Stimulated activated CD8-positive, alpha-beta memory T cell treated with anti-CD3 and anti-CD28 coated beads, Interleukin-2, amount 100 ng/mL, for 1 hour (primary cell): Measurements from ENCODE around the gene DAPK2.
A peak's percentile ranks its signal among the peaks of the same experiment; 100 is the strongest.

ENCODE experiments used
- DNase-seq, 2 donors: peaks; one replicate each; pipeline ENCODE4 v3.0.0-alpha.2; 2020; ENCODE audit warnings: low read depth in 2 of 2

DAPK2 gene

DNA sequence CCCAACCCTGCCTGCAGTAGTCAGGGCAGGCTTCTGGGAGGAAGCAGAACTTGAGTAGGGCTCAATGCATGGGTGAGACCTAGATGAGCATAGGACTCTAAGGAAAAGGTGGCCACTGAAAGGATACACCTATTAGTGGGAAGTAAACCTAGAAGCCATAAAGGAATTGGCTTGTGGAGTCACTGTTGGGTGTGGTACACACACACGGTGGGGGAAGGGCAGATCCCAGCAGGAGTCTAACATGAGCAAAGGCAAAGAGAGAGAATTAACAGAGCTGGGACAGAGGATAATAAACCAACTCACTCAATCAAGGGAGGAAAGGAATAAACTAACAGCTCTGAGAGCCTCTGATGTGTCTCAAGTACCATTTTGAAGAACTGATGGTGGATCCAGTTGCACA is 23.1 kb downstream of the DAPK2 start:
- DNase-seq: no peak

DNA sequence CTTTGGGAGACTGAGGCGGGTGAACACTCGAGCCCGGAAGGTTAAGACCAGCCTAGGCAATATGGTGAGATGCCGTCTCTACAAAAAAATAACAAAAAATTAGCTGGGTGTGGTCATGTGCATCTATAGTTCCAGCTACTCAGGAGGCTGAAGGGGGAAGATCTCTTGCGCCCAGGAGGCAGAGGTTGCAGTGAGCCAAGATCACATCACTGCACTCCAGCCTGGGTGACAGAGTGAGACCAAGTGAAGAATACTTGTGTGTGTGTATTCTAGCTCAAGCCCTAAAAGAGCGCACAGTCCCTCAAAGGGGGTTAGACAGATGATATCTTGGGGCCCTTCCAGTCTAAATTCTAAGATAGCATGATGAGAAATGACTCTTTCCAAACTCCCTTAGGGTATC is 23.7 kb downstream of the DAPK2 start:
- DNase-seq: no peak

DNA sequence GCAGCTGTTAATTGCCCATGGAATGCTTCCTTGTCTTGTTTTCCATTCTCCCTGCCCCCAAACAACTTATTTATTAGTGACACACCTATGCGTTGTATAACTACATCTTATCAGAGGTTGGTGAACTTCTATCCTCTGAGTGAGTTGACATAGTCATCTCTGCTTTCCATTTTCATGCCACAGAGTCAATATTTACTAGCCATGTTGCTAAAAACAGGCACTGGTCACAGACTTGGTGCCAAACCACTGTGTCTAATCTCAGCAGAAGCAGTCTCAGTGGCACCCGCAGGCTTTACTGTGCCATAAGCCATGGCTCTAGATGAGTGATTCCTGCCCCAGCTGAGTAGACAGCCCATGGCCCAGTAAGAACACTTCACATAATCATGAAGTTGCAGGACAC is 26.5 kb downstream of the DAPK2 start:
- DNase-seq: no peak

DNA sequence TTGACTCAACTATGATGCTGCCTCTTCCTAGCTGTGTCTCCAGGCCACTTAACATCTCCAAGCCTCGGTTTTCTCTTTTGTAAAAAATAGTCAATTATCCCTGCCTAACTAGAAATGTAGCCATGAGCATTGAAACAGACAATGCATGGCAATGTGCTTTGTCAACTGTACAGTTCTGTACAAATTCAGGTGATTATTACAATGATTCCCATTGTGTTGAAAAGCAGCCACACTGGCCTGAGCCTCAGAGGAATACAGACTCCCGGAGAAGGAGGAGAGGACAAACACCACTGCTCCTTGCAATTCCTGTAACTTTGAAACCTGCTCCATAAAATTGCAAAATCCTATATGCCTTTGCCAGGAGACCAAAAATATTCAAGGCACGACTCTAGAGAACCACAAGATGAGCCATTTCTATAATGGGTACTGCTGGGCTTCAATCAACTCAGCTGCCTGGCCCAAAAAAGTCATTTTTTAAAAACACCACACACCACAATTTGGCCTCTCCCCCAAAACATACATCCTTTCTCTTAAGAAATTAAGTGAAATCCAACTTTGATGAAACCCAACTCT is 28.6 kb downstream of the DAPK2 start:
- DNase-seq: no peak

DNA sequence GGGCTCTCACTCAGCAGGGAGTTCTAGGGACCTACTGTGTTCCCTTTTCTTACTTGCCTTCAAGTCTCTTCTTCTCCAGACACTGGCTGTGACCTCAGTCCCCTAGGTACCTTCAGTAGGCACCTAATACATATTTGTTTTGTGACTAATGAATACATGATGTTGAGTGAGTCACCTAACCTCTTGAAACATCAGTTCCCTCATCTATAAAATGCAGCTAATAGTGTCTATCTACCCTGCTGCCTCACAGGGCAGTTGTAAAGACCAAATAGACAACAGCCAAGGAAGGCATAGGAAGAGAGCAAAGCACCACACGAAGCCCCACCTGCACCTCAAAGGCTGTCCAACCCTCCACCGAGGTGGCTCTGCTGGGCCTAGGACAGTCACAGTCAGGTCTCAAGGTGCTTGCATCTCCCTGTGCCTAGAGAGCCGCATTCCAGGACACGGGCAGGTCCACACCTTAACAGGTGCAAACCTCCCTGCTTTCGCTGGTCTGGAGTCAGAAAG is 29.1 kb downstream of the DAPK2 start:
- no peak for DNase-seq

DNA sequence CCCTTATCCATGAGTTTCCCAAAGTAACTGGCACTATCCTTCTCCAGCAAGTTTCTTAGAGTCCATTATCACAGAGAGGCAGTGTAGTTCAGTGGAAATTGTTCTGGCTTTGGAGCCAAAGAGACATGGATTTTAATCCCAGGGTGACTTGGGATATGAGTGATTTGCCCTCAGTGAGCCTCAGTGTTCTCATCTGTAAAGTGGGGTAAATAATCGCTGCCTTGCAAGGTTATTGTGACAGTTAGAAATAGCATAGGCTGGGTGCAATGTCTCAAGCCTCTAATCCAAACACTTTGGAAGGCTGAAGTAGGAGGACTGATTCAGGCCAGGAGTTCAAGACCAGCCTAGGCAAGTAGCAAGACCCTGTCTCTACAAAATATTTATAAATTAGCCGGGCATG is 30.0 kb downstream of the DAPK2 start:
- no peak for DNase-seq

DNA sequence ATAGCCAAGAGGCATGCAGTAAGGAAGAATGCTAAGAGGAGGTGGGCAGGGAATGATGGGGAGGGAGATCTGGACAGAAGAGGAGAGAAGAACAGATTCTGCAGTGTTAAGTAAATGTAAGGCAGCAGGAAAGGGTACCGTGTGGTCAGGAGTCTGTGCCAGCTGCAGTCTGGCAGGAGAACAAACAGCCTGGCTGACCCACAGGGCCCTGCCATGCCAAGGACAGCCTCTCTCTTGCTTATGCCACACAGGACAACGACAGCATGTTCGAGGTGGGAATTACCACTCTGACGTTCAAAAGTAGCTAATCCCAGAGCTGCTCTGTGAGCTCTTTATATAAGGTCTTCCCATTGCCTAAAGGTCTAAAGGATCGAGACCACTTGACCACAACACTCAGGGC is 31.3 kb downstream of the DAPK2 start:
- no peak for DNase-seq

DNA sequence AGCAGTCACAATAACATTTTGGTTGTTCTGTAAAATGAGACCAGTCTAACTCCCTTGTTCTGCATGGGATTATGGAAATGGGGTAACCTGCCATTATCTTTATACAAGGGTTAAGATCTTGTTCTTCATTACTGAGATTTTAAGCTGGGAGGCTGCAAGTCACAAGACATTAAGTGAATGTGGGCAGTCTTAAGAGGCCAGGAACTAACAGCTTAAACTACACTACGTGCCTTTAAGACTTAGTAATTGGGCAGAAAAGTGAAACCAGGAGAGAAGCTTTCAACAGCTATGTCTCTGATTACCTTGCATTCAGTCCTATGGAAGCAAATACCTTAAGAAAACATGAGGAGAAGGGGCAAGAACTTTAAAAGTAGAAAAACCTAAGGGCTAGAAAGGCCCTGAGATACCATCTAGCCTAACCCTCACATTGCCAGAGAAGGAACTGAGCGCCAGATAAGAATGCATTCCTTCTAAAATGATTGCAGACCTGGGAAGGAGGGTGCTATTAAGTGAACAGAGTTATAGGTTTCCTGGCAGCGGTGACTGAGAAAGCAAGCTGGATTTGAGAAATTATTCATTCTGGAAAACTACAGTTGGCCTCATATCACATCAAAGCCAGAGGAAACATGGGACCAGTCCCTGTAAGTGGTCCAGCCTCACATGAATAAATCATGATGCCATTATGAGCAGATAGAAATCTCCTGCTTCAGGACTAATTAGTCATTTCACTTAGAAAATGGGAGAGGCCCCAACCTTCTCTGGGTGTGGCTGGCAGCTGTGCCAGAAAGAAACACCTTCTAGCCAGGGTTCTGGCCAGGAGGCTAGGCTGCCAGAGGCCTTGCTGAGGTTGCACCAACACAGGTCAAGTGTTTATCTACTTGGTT is 32.9 kb downstream of the DAPK2 start:
- DNase-seq: no peak

DNA sequence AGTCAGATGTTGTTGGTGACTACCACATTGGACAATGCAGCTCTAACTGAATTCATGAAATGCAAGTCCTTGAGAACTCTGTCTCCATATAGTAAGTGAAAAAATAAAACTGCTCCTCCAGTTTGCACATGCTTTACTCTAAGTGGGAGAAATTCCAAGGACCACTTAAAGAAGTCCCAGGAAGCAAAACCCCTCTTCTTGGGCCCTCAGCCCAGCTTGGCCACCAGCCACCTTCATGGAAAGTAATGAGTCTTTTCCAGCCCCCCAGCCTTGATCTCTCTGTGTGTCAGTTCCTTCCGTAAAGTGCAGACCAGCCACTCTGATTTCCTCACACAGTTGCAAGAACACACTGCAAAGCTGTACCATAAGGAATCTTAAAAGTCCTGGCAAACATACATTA is 34.5 kb downstream of the DAPK2 start:
- DNase-seq: no peak

DNA sequence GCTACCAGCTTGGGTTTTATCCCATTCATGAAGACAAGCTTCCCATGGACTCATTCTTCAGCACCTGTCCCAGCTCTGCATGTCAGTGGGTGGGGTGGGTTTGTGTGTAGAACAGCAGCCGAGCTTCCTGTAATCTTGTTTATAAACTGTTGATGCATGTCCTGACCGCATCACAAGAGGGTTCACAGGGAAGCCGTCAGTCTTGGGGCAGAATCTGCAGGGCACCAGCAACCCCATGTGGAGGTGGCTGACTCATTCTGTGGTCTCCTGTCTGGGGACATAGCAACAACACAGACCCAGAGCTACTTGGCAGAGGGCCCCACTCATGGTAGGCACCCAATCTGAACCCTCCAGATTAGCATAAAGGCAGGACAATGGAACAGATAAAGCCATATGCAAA is 35.6 kb downstream of the DAPK2 start:
- DNase-seq: peak; percentile 71 to 72

DNA sequence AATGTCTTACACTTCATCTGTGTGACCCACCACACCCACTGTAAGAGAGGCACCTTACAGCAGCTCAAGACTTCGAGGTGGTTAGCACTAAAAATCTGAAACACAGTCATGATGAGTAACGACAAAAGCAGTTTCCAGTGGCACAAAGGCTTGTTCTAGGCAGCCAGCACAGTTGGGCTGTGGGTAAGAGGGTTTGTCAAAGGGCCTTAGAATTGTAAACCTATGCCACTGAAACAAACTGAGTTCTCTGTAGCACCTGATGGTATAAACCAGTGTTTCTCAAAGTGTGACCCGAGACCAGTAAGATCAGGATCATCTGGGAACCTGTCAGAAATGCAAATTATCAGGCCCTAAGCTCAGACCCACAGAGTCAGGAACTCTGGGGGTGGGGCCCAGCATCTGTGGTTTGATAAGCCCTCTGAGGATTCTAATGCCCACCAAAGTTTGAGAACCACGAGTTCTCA is 36.5 kb downstream of the DAPK2 start:
- peak; percentile 11 to 27 for DNase-seq

DNA sequence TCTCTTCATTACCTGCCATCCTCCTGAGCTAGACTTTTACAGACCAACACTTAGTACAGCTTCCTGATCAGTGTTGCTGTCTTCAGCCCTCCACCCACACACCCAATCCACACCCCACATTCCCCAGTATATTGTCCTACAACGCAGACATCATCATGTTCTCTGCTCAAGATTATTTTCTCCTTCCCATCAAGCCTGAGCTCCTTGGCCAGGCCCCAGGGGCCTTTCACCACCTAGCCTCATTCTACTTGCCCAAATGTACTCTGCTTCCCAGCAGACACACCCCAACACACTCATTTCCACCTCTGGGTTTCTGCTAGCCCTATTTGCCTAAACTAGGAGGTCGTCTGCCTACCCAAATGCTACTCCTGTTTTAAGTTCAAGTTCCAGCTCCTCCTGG is 37.0 kb downstream of the DAPK2 start:
- DNase-seq: no peak

DNA sequence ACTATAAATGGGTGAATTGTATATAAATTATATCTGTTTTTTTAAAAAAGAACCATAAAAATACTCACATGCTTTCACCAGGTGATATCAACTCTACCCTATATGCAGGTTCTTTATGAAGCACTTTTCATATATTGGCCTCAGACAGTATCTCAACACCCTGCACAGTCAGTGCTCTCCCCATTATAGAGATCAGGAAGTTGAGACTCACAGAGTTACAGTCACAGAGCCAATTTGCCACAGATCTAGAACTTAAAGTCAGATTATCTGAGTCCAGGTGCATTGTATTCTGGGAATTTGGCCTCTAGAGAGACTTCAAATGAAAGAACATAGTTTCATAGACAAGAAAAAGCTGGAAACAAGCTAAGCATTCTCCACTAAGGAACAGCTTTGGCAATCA is 38.1 kb downstream of the DAPK2 start:
- no peak for DNase-seq

DNA sequence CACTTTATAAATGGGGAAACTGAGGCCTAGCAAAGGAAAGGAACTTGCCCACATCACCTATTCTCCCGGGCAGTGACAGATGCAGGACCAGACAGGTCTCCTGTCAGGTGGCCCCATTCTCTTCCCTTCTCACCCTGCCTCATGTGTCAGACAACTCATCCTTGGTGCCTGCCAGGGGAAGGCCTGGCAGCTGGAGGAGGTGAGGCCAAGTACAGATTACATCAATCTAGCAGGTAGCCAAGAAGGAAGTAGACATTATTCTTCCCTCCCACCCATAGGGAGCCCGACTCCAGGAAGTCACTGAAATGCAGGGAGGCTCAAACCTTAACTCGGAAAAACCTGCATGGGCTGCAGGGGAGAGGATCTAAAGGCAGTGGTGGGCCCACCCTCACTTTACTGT is 39.6 kb downstream of the DAPK2 start:
- no peak for DNase-seq

DNA sequence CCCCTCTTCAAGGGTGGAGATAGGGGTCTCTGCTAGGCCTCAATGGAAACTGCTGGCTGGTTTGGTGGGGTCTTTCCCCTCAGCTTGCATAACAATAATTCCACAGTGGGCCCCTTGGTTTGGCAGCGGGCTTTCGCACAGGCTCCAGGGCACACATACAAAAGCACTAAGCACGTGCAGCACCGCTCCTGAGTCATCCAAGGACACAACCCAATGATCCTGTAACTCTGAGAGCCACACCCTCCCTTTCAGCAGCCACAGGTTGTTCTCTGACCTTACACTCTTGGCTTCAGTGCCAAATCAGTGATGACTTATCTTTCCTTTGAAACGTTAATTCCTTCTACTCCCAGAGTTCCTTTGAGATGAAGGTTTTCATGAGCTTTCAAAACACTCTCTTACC is 41.7 kb downstream of the DAPK2 start:
- no peak for DNase-seq

DNA sequence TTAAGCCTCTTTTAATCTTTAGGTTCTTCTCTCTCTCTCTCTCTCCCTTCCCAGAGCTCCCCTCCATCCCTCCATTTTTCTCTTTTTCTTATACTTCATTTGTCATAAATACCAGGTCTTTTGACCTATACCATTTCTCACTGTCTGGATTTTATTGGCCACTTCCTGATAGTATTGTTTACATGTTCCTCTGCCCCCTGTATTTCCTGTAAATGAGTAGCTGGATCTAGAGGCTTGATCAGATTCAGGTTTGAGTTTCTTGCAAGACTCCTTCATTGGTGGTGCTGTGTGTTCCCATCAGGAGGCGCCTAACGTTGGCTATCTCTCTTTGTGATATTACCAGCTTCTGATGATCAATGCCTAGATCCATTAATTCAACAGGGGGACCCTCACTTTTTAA is 42.2 kb downstream of the DAPK2 start:
- no peak for DNase-seq

DNA sequence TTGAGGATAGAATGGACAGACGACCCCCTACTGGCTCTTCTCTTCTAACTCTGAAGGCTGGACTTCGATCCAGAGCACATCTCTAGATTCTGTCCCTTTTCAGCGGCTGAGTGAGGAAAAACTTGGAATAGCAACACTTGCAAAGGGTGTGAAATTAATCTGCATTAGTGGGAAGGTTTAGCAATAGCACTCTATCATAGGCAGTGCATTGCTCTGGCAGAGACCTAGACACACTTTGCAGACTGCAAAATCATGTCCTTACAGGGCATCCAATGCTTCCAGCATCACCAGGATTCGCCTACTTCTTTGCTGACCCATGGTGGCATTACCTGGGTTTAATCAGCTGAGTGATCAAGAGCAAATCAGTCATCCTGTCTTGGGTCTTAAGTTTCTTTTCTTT is 43.1 kb downstream of the DAPK2 start:
- DNase-seq: no peak

DNA sequence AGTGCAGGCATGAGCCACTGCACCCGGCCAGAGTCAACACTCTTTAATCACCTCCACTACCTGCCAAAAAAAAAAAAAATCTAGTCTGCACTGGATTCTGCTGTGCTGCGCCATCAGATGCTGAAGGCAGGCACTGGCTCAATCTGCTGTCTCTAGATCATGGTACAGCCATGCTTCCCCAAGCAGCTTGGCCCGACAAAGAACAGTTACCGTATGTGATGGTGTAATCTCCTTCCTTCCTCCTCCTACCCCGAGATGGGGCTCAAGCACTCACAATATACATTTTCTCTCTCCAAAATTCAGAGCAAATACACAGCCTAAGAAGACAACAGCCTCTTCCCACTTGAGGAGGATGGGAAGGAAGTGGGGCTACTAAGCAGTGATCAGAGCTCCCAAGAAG is 45.1 kb downstream of the DAPK2 start:
- no peak for DNase-seq

DNA sequence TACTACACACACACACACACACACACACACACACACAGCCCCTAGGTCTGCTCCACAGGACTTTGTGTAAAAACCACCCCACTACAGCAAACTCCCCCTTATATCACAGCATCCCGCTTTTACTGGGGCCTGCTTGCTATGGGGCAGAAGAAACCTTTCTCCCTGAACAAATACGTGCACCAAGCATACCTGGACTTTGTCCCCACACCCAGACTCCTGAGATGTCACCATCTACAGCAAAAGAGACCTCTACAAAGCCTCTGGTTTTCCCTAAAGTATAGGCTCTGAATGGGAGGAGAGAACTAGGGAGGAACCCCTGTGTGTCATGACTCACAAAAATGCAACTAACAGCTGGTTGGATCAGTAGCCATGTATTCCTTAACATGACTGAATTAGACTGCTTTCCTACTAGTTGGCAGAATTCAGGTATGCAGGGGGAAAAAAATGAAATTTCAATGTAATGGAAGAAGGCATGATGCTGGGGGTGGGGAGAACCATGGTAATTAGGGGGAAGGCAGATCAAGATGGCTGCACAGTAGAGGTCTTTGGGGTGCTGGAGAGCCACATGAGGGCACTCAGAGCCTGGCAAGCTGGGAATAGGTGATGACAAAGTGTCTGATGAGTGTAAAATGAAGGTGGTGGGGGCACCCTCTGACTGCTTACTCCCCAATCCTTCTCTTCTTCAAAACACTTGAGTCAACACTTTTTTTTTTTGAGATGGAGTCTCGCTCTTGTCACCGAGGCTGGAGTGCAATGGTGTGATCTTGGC is 45.9 kb downstream of the DAPK2 start:
- DNase-seq: no peak

DNA sequence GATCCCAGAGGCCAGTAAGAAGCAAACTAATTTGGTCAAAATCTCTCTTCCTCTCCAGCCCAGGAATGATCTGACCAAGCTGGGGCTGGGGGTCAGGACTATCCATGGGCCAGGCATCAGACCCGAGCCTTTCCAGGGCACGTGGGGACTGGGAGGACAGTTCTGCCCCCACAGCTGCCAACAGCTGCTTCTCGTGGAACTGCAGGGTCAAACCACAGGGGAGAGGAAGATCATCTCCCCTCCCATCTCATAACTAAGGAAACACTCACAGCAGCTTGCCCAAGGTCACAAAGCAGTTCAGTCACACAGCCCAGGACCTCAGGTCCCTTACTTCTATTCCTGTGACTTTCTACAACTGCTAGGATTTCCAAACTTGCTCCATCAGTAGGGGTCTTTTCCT is 47.1 kb downstream of the DAPK2 start:
- DNase-seq: no peak

DNA sequence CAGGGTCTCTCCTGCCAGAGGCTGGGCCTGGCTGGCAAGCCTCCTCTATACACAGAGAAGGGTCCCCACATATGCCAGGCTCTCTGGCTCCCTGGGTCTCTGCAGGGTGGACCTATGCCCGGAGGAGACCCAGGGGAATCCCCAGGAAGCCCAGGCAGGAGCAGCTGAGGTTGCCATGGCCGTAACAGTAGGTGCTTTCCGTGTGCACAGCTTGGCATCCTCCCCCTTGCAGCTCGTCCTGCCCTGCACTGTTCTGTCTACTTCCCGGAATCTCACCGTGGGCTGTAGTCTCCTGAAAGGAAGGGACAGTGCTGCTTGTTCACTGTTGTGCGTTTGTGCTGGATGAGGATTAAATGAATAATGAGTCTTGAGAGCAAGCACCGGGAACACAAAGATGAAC is 47.8 kb downstream of the DAPK2 start:
- no peak for DNase-seq

DNA sequence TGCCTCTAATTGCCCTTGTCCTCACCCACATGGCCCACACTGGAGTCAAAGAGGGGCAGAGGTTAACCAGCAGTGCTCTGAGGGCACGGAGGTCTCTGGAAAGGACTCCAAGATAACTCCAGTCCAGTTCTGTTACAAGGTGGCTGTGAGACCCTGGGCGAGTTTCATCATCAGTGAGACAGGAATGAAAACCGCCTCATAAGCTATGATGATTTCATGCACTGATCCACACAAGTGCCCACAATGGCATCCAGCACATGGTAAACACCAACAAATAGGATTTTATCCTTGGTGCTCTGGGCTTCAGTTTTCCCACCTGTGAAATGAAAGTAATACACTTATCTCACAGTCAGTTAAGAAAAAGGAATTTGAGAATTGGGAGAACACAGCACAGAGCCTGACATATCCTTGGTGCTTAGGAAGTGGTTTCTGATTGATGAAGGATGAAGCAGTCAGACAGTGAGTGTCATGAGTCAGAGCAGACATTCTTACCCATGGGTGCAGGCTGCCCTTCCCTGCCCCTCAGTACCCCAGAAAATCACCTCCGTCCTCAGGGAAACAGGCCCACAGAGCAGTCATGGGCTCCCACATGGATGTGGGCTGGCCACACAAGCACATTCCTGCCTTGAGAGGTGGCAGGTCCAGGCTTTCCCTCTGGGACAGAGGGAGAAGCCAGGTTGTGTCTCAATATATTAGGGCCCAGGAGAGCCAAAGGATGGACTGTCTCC is 48.4 kb downstream of the DAPK2 start:
- DNase-seq: no peak
